ENCODE measurements around the gene ECT2L. TPM values are rescaled to one million over a fixed set of nuclear protein-coding genes. Genes with fewer than 3 reads are reported as not detected.

Gene ECT2L
- total RNA-seq, 1 donor from 2014 or later: not detected

DNA sequence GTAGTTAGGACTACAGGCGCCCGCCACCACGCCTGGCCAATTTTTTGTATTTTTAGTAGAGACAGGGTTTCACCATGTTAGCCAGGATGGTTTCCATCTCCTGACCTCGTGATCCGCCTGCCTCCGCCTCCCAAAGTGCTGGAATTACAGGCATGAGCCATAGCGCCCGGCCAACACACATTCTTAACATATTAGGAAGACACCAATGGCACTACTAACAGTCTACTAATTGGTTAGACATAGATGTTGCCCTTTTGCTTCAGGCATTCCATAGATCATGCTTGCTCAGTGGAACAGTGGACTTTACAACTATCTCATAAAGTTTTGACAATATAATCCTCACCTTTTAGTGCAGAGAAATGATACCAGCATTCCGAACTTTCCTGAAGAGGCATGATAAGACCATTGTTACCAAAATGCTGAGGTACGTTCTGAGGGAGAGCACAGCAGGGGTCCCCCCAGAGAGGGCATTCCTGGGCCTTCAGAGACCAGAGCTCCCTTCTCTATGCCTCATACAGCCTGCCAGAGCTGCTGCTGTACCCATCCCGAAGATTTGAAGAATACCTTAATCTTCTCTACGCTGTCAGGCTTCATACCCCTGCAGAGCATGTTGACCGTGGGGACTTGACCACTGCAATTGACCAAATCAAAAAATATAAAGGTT lies 89.4 kb downstream of the ECT2L start:
- H3K4me3 ChIP-seq (ENCODE audit: insufficient read depth, low read depth, low read length): no peak overlapping the region
- no peak overlapping the region for H3K27ac ChIP-seq (ENCODE audit: low read depth, low read length)
- no peaks in the 10 kb centered on the region for H3K9me3 ChIP-seq (ENCODE audit: insufficient read depth, low read depth, low read length)
- no peaks in the 10 kb centered on the region for H3K27me3 ChIP-seq (ENCODE audit: insufficient read depth, low read length)
- no peak for DNase-seq (ENCODE audit: low read depth)
- H3K36me3 ChIP-seq (ENCODE audit: insufficient read depth, low read length): no peaks in the 10 kb centered on the region
- H3K4me1 Mint-ChIP-seq (ENCODE audit: low read depth, unreplicated experiment): no peaks in the 10 kb centered on the region
- H3K4me3 Mint-ChIP-seq (ENCODE audit: unreplicated experiment): no peak overlapping the region
- no peak overlapping the region for H3K27ac Mint-ChIP-seq (ENCODE audit: unreplicated experiment)
- H2AFZ ChIP-seq (ENCODE audit: low read depth, low read length): no peak overlapping the region
- no peak for FAIRE-seq
- no peak overlapping the region for H3K4me2 ChIP-seq (ENCODE audit: low read length)
- H3K79me2 ChIP-seq (ENCODE audit: insufficient read depth, low read length): no peaks in the 10 kb centered on the region
- TF ChIP-seq, protein P1, sequence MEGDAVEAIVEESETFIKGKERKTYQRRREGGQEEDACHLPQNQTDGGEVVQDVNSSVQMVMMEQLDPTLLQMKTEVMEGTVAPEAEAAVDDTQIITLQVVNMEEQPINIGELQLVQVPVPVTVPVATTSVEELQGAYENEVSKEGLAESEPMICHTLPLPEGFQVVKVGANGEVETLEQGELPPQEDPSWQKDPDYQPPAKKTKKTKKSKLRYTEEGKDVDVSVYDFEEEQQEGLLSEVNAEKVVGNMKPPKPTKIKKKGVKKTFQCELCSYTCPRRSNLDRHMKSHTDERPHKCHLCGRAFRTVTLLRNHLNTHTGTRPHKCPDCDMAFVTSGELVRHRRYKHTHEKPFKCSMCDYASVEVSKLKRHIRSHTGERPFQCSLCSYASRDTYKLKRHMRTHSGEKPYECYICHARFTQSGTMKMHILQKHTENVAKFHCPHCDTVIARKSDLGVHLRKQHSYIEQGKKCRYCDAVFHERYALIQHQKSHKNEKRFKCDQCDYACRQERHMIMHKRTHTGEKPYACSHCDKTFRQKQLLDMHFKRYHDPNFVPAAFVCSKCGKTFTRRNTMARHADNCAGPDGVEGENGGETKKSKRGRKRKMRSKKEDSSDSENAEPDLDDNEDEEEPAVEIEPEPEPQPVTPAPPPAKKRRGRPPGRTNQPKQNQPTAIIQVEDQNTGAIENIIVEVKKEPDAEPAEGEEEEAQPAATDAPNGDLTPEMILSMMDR (IDR thresholded peaks at IDR 0.05; ENCODE audit: insufficient read depth, low read depth, low read length): no peak
- no peak for TF ChIP-seq EZH2 (IDR thresholded peaks at IDR 0.05; ENCODE audit: insufficient read depth, low read length)
- no peak overlapping the region for H3K9ac ChIP-seq (ENCODE audit: low read length)
- no peaks in the 10 kb centered on the region for H3K9me3 Mint-ChIP-seq (ENCODE audit: unreplicated experiment)
- H3K4me1 ChIP-seq (ENCODE audit: insufficient read depth, low read length): no peaks in the 10 kb centered on the region
- H4K20me1 ChIP-seq (ENCODE audit: insufficient read depth, low read length): no peaks in the 10 kb centered on the region
- H3K27me3 Mint-ChIP-seq (ENCODE audit: low read depth, unreplicated experiment): no peaks in the 10 kb centered on the region
- no peaks in the 10 kb centered on the region for H3K36me3 Mint-ChIP-seq (ENCODE audit: low read depth, unreplicated experiment)

DNA sequence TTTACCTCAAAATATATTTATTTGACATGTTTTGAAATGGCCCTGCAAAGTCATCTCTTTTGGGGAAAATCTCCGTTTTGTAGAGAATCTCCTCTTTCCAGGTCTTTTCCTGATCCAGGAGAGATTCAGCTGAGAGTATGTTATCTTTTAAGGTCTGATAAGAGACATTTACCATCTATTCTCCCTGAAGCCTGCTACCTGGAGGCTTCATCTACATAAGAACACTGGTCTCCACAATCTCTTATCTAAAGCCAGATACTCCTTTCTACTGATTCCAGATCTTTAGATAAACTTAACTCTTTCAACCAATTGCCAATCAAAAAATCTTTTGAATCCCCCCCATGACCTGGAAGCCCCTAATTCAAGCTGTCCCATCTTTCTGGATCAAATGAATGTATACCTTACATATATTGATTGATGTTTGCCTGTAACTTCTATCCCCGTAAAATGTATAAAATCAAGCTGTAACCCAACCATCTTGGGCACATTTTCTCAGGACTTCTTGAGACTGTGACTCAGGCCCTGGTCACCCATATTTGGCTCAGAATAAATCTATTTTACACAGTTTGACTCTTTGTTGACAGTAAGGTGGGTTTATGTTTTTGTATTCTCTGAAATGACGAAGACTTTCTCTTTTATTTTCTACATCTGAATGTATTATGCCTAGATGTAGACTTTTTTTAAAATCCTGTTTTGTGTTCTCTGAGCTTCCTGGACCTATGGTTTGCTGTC lies 95.5 kb downstream of the ECT2L start:
- Mint-ChIP-seq H3K27ac (ENCODE audit: unreplicated experiment) (no peak overlapping the region), H3K4me3 (ENCODE audit: unreplicated experiment) (no peak overlapping the region), H3K4me1 (ENCODE audit: low read depth, unreplicated experiment) (no peaks in the 10 kb centered on the region), H3K9me3 (ENCODE audit: unreplicated experiment) (no peaks in the 10 kb centered on the region), H3K27me3 (ENCODE audit: low read depth, unreplicated experiment) (no peaks in the 10 kb centered on the region), H3K36me3 (ENCODE audit: low read depth, unreplicated experiment) (peaks cover 1% of the 10 kb centered on the region)
- Histone ChIP-seq H3K27ac (ENCODE audit: low read depth, low read length) (no peak overlapping the region), H3K79me2 (ENCODE audit: insufficient read depth, low read length) (no peaks in the 10 kb centered on the region), H3K4me3 (ENCODE audit: insufficient read depth, low read depth, low read length) (no peak overlapping the region), H3K36me3 (ENCODE audit: insufficient read depth, low read length) (no peaks in the 10 kb centered on the region), H3K9me3 (ENCODE audit: insufficient read depth, low read depth, low read length) (no peaks in the 10 kb centered on the region), H3K4me1 (ENCODE audit: insufficient read depth, low read length) (no peaks in the 10 kb centered on the region), H3K27me3 (ENCODE audit: insufficient read depth, low read length) (no peaks in the 10 kb centered on the region), H4K20me1 (ENCODE audit: insufficient read depth, low read length) (no peaks in the 10 kb centered on the region), H2AFZ (ENCODE audit: low read depth, low read length) (no peak overlapping the region), H3K9ac (ENCODE audit: low read length) (no peak overlapping the region), H3K4me2 (ENCODE audit: low read length) (peak overlapping the region; percentile 38)
- DNase-seq (ENCODE audit: low read depth): peak; percentile 4
- no peak for FAIRE-seq
- TF ChIP-seq, protein P1 (IDR thresholded peaks at IDR 0.05; ENCODE audit: insufficient read depth, low read depth, low read length): no peak
- TF ChIP-seq EZH2 (IDR thresholded peaks at IDR 0.05; ENCODE audit: insufficient read depth, low read length): no peak
